ENCODE measurements around the gene ATP8A1.
"Not testable (repeated sequence)": the region's sequence is repeated elsewhere in the genome, so short reads cannot be mapped to it uniquely, and the experiment has no call there.

The ATP8A1 gene

GRCh38 chr4:42470023-42470422 lies 186.9 kb downstream of the ATP8A1 start:
- DNase-seq (ENCODE audit: low read depth in 2 of 2) = no peak

- DNase-seq (ENCODE audit: low read depth in 2 of 2) = not testable (repeated sequence)
Measured at GRCh38 chr4:42467777-42468176, 189.1 kb downstream of the ATP8A1 start.

- DNase-seq (ENCODE audit: low read depth in 2 of 2) = no peak
Measured at GRCh38 chr4:42466273-42466844, 190.5 kb downstream of the ATP8A1 start.

- no peak for DNase-seq (ENCODE audit: low read depth in 2 of 2)
Measured at GRCh38 chr4:42464550-42465094, 192.3 kb downstream of the ATP8A1 start.

- not testable (repeated sequence) for DNase-seq (ENCODE audit: low read depth in 2 of 2)
Measured at GRCh38 chr4:42461216-42461615, 195.7 kb downstream of the ATP8A1 start.

- DNase-seq (ENCODE audit: low read depth in 2 of 2) = no peak
Measured at GRCh38 chr4:42460043-42460442, 196.9 kb downstream of the ATP8A1 start.

GRCh38 chr4:42458657-42459056 lies 198.2 kb downstream of the ATP8A1 start:
- no peak for DNase-seq (ENCODE audit: low read depth in 2 of 2)

GRCh38 chr4:42454755-42455420 lies 202.0 kb downstream of the ATP8A1 start:
- DNase-seq (ENCODE audit: low read depth in 2 of 2) = no peak

- DNase-seq (ENCODE audit: low read depth in 2 of 2) = no peak
Measured at GRCh38 chr4:42453612-42454011, 203.3 kb downstream of the ATP8A1 start.

GRCh38 chr4:42452823-42453222 lies 204.1 kb downstream of the ATP8A1 start:
- no peak for DNase-seq (ENCODE audit: low read depth in 2 of 2)

- DNase-seq (ENCODE audit: low read depth in 2 of 2) = no peak
Measured at GRCh38 chr4:42446823-42447222, 210.1 kb downstream of the ATP8A1 start.

GRCh38 chr4:42445038-42445437 lies 211.9 kb downstream of the ATP8A1 start:
- no peak for DNase-seq (ENCODE audit: low read depth in 2 of 2)

GRCh38 chr4:42442601-42443000 lies 214.3 kb downstream of the ATP8A1 start:
- DNase-seq (ENCODE audit: low read depth in 2 of 2) = no peak

GRCh38 chr4:42440083-42440482 lies 216.8 kb downstream of the ATP8A1 start:
- DNase-seq (ENCODE audit: low read depth in 2 of 2) = no peak

- no peak for DNase-seq (ENCODE audit: low read depth in 2 of 2)
Measured at GRCh38 chr4:42436928-42437565, 219.9 kb downstream of the ATP8A1 start.

GRCh38 chr4:42428036-42428435 lies 228.9 kb downstream of the ATP8A1 start:
- DNase-seq (ENCODE audit: low read depth in 2 of 2) = no peak

GRCh38 chr4:42425146-42426065 lies 231.5 kb downstream of the ATP8A1 start:
- DNase-seq (ENCODE audit: low read depth in 2 of 2) = no peak

GRCh38 chr4:42420140-42420539 lies 236.8 kb downstream of the ATP8A1 start:
- DNase-seq (ENCODE audit: low read depth in 2 of 2) = no peak

- no peak for DNase-seq (ENCODE audit: low read depth in 2 of 2)
Measured at GRCh38 chr4:42417550-42417949, 239.4 kb downstream of the ATP8A1 start.

GRCh38 chr4:42416017-42416416 lies 240.9 kb downstream of the ATP8A1 start:
- no peak for DNase-seq (ENCODE audit: low read depth in 2 of 2)

- DNase-seq (ENCODE audit: low read depth in 2 of 2) = no peak
Measured at GRCh38 chr4:42415281-42415680, 241.6 kb downstream of the ATP8A1 start.

GRCh38 chr4:42412251-42412650 lies 244.7 kb downstream of the ATP8A1 start:
- no peak for DNase-seq (ENCODE audit: low read depth in 2 of 2)

All from stimulated activated CD4-positive, alpha-beta T cell treated with anti-CD3 and anti-CD28 coated beads, Interleukin-15, amount 100 ng/mL, for 48 hours (primary cell).